ENCODE results near the gene NEO1.
A peak's percentile ranks its signal among the peaks of the same experiment; 100 is the strongest.

NEO1 gene

GRCh38 chr15:73249499-73249898 lies 197.2 kb downstream of the NEO1 start:
- H3K27ac ChIP-seq, result no peak overlapping the region
- TF ChIP-seq, protein P1, sequence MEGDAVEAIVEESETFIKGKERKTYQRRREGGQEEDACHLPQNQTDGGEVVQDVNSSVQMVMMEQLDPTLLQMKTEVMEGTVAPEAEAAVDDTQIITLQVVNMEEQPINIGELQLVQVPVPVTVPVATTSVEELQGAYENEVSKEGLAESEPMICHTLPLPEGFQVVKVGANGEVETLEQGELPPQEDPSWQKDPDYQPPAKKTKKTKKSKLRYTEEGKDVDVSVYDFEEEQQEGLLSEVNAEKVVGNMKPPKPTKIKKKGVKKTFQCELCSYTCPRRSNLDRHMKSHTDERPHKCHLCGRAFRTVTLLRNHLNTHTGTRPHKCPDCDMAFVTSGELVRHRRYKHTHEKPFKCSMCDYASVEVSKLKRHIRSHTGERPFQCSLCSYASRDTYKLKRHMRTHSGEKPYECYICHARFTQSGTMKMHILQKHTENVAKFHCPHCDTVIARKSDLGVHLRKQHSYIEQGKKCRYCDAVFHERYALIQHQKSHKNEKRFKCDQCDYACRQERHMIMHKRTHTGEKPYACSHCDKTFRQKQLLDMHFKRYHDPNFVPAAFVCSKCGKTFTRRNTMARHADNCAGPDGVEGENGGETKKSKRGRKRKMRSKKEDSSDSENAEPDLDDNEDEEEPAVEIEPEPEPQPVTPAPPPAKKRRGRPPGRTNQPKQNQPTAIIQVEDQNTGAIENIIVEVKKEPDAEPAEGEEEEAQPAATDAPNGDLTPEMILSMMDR (IDR thresholded peaks at IDR 0.05), result no peak
- TF ChIP-seq ZFX (IDR thresholded peaks at IDR 0.05; ENCODE audit: borderline replicate concordance), result no peak

- TF ChIP-seq ZFX (IDR thresholded peaks at IDR 0.05; ENCODE audit: borderline replicate concordance), result no peak
- TF ChIP-seq, protein P1 (IDR thresholded peaks at IDR 0.05), result no peak
- H3K27ac ChIP-seq, result no peak overlapping the region
These were observed 202.3 kb downstream of the NEO1 start for GRCh38 chr15:73254598-73254997.

GRCh38 chr15:73258271-73259108 lies 206.2 kb downstream of the NEO1 start:
- H3K27ac ChIP-seq, result no peak overlapping the region
- TF ChIP-seq, protein P1 (IDR thresholded peaks at IDR 0.05), result no peak
- TF ChIP-seq ZFX (IDR thresholded peaks at IDR 0.05; ENCODE audit: borderline replicate concordance), result no peak

- no peak overlapping the region for H3K27ac ChIP-seq
- TF ChIP-seq, protein P1 (IDR thresholded peaks at IDR 0.05), result no peak
- TF ChIP-seq ZFX (IDR thresholded peaks at IDR 0.05; ENCODE audit: borderline replicate concordance), result no peak
These were observed 212.6 kb downstream of the NEO1 start for GRCh38 chr15:73264881-73265280.

DNA sequence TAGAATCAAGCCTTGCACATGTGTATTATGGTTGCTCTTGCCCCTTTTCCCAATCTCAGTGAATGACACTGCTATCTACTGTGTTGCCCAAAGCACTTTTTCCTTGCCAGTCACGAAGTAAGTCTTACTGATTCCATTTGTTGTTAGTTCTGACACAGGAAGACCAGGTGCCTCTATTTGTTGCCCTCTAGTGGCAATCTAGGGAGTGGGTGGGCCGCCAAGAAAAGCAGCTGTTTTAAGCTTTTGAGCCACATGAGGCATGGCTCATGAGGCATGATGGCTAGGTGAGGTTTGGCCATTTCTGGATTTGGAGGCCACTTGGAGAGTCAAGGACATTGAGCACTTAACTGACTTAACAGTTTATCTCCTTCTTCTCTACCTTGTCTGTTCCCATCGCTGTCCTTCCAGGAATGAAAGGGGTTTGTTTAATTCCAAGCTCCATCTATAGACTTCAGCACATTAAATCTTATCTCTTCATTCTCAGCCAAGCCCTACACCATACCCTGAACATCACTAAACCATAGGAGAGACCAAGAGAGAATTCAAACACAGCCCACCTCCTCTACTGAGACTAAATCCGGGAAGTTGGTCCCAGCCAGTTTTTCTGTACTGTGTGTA lies 213.4 kb downstream of the NEO1 start:
- no peak for TF ChIP-seq ZFX (IDR thresholded peaks at IDR 0.05; ENCODE audit: borderline replicate concordance)
- TF ChIP-seq, protein P1 (IDR thresholded peaks at IDR 0.05), result peak; percentile 88

GRCh38 chr15:73268457-73268856 lies 216.2 kb downstream of the NEO1 start:
- no peak overlapping the region for H3K27ac ChIP-seq
- TF ChIP-seq, protein P1 (IDR thresholded peaks at IDR 0.05), result no peak
- no peak for TF ChIP-seq ZFX (IDR thresholded peaks at IDR 0.05; ENCODE audit: borderline replicate concordance)

More for the DNA sequence above, 213.4 kb downstream of the NEO1 start:
- H3K27ac ChIP-seq, result no peak overlapping the region
